Vagina (tissue), 2 donors: ENCODE results near the gene YLPM1. TPM values are rescaled to one million over a fixed set of nuclear protein-coding genes. Genes with fewer than 3 reads are reported as not detected.

Experiments
- DNase-seq, 2 donors: peaks; one replicate each; pipeline ENCODE4 v3.0.0-alpha.2; 2017; ENCODE audit errors: extremely low spot score in 2 of 2
- H3K27ac ChIP-seq: fragments of 200-600 bp; sonication (generic); one replicate; pipeline ENCODE4 v1.5.1; 2019
- H3K27me3 ChIP-seq: fragments of 200-600 bp; sonication (generic); one replicate; pipeline ENCODE4 v1.5.1; 2019
- H3K36me3 ChIP-seq, 2 donors: fragments of 200-600 bp; sonication (generic); one replicate each; pipeline ENCODE4 v1.5.1; 2017 to 2019
- H3K4me1 ChIP-seq: fragments of 200-600 bp; sonication (generic); one replicate; pipeline ENCODE4 v1.5.1; 2019
- H3K4me3 ChIP-seq, 2 donors: fragments of 200-600 bp; sonication (generic); 1 replicate in 1 of 2; 2 replicates in 1 of 2; pipeline ENCODE4 v1.5.1; 2016 to 2019
- H3K9me3 ChIP-seq: fragments of 200-600 bp; sonication (generic); one replicate; pipeline ENCODE4 v1.5.1; 2019
- POLR2A ChIP-seq, 2 donors: fragments of 450-650 bp; IDR thresholded peaks; one replicate each; pipeline ENCODE4 v1.6.1; 2017; ENCODE audit warnings: antibody characterized with exemption in 2 of 2, mild to moderate bottlenecking in 2 of 2, moderate library complexity in 2 of 2
- POLR2AphosphoS5 ChIP-seq, 2 donors: sonication (generic); formaldehyde crosslinking; IDR thresholded peaks; one replicate each; pipeline ENCODE4 v1.9.0; 2017; ENCODE audit warnings: antibody characterized with exemption in 2 of 2, mild to moderate bottlenecking in 2 of 2, low read depth in 1 of 2; ENCODE audit not compliant: insufficient read depth in 1 of 2
- intact Hi-C: fragments of 100-400 bp; cut with DNase I; formaldehyde crosslinking; loops from one replicate; pipeline ENCODE4 v1.15.1; 2023
- total RNA-seq: library from RNA; depleted of rRNA; stranded (reverse); fragments of >200 nt; gene quantifications from one replicate; pipeline ENCODE4 v1.2.3, GENCODE V29; 2016
- TF ChIP-seq, protein P1 (sequence below), 3 experiments: fragments of 450-650 bp in 2 of 3; fragments of 200-600 bp in 1 of 3; sonication (generic) in 1 of 3; IDR thresholded peaks; one replicate each; pipeline ENCODE4 v1.5.1; 2017 to 2019; ENCODE audit warnings: antibody characterized with exemption in 3 of 3, mild to moderate bottlenecking in 2 of 3, moderate library complexity in 2 of 3

Gene YLPM1
- total RNA-seq, 1 donor from 2014 or later, result 50.3 TPM

DNA sequence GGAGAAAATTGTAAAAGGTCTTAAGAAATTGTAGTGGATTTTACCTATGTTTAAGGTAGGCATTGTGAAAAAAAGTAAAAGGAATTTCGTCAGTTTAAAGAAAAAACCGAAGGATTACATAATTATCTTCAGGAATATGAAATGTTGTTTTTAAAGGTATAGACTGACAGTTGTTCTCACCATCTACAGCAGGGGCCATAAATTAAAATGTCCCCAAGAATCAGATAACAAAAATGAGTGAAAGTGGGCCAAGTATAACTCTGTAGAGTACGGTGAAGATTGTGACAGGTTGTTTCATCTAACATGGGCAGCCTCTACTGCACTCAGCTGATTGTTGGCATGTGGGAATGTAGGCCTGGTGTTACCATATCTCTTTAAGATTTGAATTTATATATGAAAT is 38.3 kb downstream of the YLPM1 start:
- intact Hi-C loops, result no loop called here
- no peaks in the 10 kb centered on the region for H3K27me3 ChIP-seq
- no peak for DNase-seq
- TF ChIP-seq, protein P1, sequence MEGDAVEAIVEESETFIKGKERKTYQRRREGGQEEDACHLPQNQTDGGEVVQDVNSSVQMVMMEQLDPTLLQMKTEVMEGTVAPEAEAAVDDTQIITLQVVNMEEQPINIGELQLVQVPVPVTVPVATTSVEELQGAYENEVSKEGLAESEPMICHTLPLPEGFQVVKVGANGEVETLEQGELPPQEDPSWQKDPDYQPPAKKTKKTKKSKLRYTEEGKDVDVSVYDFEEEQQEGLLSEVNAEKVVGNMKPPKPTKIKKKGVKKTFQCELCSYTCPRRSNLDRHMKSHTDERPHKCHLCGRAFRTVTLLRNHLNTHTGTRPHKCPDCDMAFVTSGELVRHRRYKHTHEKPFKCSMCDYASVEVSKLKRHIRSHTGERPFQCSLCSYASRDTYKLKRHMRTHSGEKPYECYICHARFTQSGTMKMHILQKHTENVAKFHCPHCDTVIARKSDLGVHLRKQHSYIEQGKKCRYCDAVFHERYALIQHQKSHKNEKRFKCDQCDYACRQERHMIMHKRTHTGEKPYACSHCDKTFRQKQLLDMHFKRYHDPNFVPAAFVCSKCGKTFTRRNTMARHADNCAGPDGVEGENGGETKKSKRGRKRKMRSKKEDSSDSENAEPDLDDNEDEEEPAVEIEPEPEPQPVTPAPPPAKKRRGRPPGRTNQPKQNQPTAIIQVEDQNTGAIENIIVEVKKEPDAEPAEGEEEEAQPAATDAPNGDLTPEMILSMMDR (IDR thresholded peaks at IDR 0.05), result no peak
- TF ChIP-seq POLR2A (IDR thresholded peaks at IDR 0.05) (no peak), POLR2AphosphoS5 (IDR thresholded peaks at IDR 0.05; ENCODE audit: insufficient read depth in 1 of 2, low read depth in 1 of 2) (no peak)
- H3K4me3 ChIP-seq, result no peak overlapping the region
- H3K9me3 ChIP-seq, result no peaks in the 10 kb centered on the region
- peaks cover 0 to 46% of the 10 kb centered on the region in 2 donors for H3K36me3 ChIP-seq
- no peak overlapping the region for H3K27ac ChIP-seq
- H3K4me1 ChIP-seq, result no peaks in the 10 kb centered on the region

DNA sequence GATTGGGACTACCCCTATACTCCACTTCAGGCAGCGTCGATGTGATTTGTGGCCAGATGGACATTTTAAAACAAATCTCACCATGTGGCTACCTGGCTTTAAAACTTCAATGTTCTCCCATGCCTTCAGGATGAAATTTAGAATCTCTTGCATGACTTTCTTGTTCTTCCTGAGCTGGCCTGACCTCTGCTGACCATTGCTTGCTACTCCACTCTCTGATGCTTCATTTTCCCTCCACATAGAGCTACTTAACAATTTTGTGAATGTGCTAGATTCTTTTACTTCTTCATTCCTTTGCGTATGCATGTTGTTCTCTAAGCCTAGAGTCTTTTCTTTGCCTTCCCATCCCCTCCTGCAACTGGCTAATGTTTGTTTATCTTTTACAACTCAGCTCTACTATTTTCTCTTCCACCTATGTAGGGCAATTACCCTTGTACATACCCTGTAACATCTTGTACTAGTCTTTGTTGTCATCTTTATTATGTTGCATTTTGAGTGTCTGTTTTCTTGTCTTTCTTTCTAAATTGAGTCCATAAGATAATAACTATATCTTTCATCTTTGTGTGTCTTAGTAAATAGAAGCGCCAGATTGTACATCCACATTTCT is 41.2 kb downstream of the YLPM1 start:
- no peaks in the 10 kb centered on the region for H3K27me3 ChIP-seq
- H3K4me1 ChIP-seq, result no peaks in the 10 kb centered on the region
- H3K27ac ChIP-seq, result no peak overlapping the region
- intact Hi-C loops, result no loop called here
- no peaks in the 10 kb centered on the region for H3K9me3 ChIP-seq
- no peak for DNase-seq
- peaks cover 0 to 47% of the 10 kb centered on the region in 2 donors for H3K36me3 ChIP-seq
- H3K4me3 ChIP-seq, result no peak overlapping the region
- TF ChIP-seq POLR2AphosphoS5 (IDR thresholded peaks at IDR 0.05; ENCODE audit: insufficient read depth in 1 of 2, low read depth in 1 of 2), result no peak
- TF ChIP-seq, protein P1 (IDR thresholded peaks at IDR 0.05), result peak in 1 of 3 experiments; percentile 28

DNA sequence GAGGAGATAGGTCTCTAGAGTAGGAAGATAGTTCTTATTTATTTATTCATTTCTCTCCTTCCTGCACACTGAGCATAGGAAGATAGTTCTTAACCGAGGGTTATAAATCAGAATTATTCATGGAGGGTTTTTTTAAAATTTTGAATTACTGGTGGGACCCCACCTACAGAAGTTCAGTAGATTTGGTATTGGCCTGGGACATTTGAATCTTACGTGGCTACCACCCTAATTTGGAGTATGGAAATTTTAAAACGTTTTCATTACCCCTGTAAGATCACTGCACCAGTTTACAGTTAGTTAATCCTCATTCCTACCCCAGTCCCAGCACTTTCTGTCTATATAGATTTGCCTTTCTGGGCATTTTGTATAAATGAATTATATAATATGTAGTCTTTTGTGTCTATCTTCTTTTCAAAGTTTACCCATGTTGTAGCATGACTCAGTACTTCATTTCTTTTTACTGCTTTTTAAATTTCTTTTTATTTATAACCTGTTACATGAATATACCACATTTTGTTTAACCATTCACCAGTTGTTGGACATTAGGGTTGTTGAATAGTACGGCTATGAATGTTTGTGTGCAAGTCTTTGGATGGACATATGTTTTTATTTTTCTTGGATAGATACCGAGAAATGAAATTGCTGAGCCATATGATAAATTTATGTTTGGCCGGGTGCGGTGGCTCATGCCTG is 44.9 kb downstream of the YLPM1 start:
- H3K4me3 ChIP-seq, result no peak overlapping the region
- H3K36me3 ChIP-seq, result peaks cover 0 to 65% of the 10 kb centered on the region in 2 donors
- intact Hi-C loops, result loop anchor here (5.0 kb wide), 1 partner anchor 201 kb away; no protein-coding TSS in a partner anchor

DNA sequence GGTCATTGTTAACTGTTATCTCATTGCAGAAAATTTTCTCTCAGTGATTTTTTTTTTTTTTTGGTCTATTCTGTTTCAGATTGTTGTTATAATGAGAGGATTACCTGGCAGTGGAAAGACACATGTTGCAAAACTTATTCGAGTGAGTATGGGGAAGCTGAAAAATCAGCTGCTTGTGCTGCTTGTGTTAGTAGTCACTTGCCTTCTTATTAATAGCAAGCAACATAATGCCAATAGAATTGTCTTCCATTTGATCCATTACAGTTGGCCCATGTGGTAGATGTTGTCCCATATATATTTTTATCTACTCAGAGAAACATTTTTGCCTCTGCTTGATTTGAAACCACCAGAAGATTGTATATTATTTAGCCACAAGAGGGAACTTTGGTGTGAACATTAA is 53.0 kb downstream of the YLPM1 start:
- DNase-seq, result no peak
- intact Hi-C loops, result no loop called here
- no peak for TF ChIP-seq POLR2A (IDR thresholded peaks at IDR 0.05)
- no peak for TF ChIP-seq POLR2AphosphoS5 (IDR thresholded peaks at IDR 0.05; ENCODE audit: insufficient read depth in 1 of 2, low read depth in 1 of 2)
- TF ChIP-seq, protein P1 (IDR thresholded peaks at IDR 0.05), result no peak
- Histone ChIP-seq H3K4me1 (no peaks in the 10 kb centered on the region), H3K27ac (no peak overlapping the region), H3K4me3 (no peak overlapping the region), H3K27me3 (no peaks in the 10 kb centered on the region), H3K9me3 (no peaks in the 10 kb centered on the region), H3K36me3 (peaks cover 0 to 80% of the 10 kb centered on the region in 2 donors)

More for the DNA sequence above, 44.9 kb downstream of the YLPM1 start:
- Histone ChIP-seq H3K27ac (no peak overlapping the region), H3K27me3 (no peaks in the 10 kb centered on the region), H3K9me3 (no peaks in the 10 kb centered on the region), H3K4me1 (no peaks in the 10 kb centered on the region)
- TF ChIP-seq POLR2A (IDR thresholded peaks at IDR 0.05) (no peak), POLR2AphosphoS5 (IDR thresholded peaks at IDR 0.05; ENCODE audit: insufficient read depth in 1 of 2, low read depth in 1 of 2) (no peak)
- TF ChIP-seq, protein P1 (IDR thresholded peaks at IDR 0.05), result no peak
- DNase-seq, result no peak

DNA sequence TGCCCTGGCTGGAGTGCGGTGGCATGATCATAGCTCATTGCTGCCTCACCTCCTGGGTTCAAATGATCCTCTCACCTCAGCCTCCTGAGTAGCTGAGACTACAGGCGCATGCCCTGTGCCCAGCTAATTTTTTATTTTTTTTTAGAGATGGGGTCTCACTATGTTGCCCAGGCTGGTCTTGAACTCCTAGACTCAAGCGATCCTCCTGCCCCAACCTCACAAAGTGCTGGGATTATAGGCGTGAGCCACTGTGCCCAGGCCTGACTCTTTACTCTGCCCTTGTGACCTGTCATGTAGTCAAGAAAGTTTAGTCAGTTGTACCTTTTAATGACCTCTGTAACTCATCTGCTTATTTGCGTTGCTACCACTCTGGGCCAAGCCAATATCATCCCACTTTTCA is 57.2 kb downstream of the YLPM1 start:
- H3K36me3 ChIP-seq, result peaks cover 0 to 59% of the 10 kb centered on the region in 2 donors
- H3K4me3 ChIP-seq, result no peak overlapping the region
- no peaks in the 10 kb centered on the region for H3K27me3 ChIP-seq
- TF ChIP-seq POLR2AphosphoS5 (IDR thresholded peaks at IDR 0.05; ENCODE audit: insufficient read depth in 1 of 2, low read depth in 1 of 2) (no peak), POLR2A (IDR thresholded peaks at IDR 0.05) (no peak)
- TF ChIP-seq, protein P1 (IDR thresholded peaks at IDR 0.05), result no peak
- H3K9me3 ChIP-seq, result no peaks in the 10 kb centered on the region
- H3K27ac ChIP-seq, result no peak overlapping the region
- intact Hi-C loops, result no loop called here
- H3K4me1 ChIP-seq, result no peaks in the 10 kb centered on the region
- no peak for DNase-seq
